HT1080 (cell line): ENCODE data around the gene DPH6. TPM values are rescaled to one million over a fixed set of nuclear protein-coding genes. Genes with fewer than 3 reads are reported as not detected.

Experiments
- DNase-seq: peaks from one replicate; pipeline ENCODE4 v3.0.0-alpha.2; 2015; ENCODE audit warnings: low read depth
- total RNA-seq: library from RNA; depleted of rRNA; stranded (reverse); fragments of >200 nt; shearing (Covaris generic); gene quantifications from 2 replicates; pipeline ENCODE4 v1.2.3, GENCODE V29; 2014

Gene DPH6
- total RNA-seq, 1 experiment from 2014 or later, result 14.0 TPM

- peak; percentile 68 for DNase-seq
These were observed 595 bp downstream of the DPH6 start for GRCh38 chr15:35545316-35545823.

- peak; percentile 7 for DNase-seq
These were observed 5.1 kb downstream of the DPH6 start for GRCh38 chr15:35540885-35541284.

- DNase-seq, result no peak
These were observed 5.9 kb downstream of the DPH6 start for GRCh38 chr15:35540021-35540420.

- no peak for DNase-seq
These were observed 10.5 kb downstream of the DPH6 start for GRCh38 chr15:35535365-35535916.

GRCh38 chr15:35533130-35534110 lies 12.5 kb downstream of the DPH6 start:
- peak; percentile 61 for DNase-seq

GRCh38 chr15:35530698-35531097 lies 15.3 kb downstream of the DPH6 start:
- no peak for DNase-seq

- no peak for DNase-seq
These were observed 16.2 kb downstream of the DPH6 start for GRCh38 chr15:35529784-35530183.

GRCh38 chr15:35522061-35522460 lies 23.9 kb downstream of the DPH6 start:
- no peak for DNase-seq

- peak; percentile 27 for DNase-seq
These were observed 26.3 kb downstream of the DPH6 start for GRCh38 chr15:35519541-35520149.

GRCh38 chr15:35519052-35519451 lies 26.9 kb downstream of the DPH6 start:
- no peak for DNase-seq

GRCh38 chr15:35514759-35515158 lies 31.2 kb downstream of the DPH6 start:
- no peak for DNase-seq

GRCh38 chr15:35507932-35508638 lies 37.9 kb downstream of the DPH6 start:
- DNase-seq, result no peak

- no peak for DNase-seq
These were observed 39.6 kb downstream of the DPH6 start for GRCh38 chr15:35506272-35506870.

- DNase-seq, result no peak
These were observed 40.2 kb downstream of the DPH6 start for GRCh38 chr15:35505809-35506208.

- no peak for DNase-seq
These were observed 40.8 kb downstream of the DPH6 start for GRCh38 chr15:35505141-35505540.

- no peak for DNase-seq
These were observed 46.2 kb downstream of the DPH6 start for GRCh38 chr15:35499723-35500122.

- DNase-seq, result no peak
These were observed 49.4 kb downstream of the DPH6 start for GRCh38 chr15:35496585-35496984.

- no peak for DNase-seq
These were observed 50.9 kb downstream of the DPH6 start for GRCh38 chr15:35495080-35495479.

GRCh38 chr15:35491999-35492398 lies 54.0 kb downstream of the DPH6 start:
- DNase-seq, result no peak

- DNase-seq, result no peak
These were observed 54.8 kb downstream of the DPH6 start for GRCh38 chr15:35491173-35491572.

GRCh38 chr15:35490511-35490910 lies 55.5 kb downstream of the DPH6 start:
- no peak for DNase-seq
